ENCODE data around the gene CCDC198.

CCDC198 gene

DNA sequence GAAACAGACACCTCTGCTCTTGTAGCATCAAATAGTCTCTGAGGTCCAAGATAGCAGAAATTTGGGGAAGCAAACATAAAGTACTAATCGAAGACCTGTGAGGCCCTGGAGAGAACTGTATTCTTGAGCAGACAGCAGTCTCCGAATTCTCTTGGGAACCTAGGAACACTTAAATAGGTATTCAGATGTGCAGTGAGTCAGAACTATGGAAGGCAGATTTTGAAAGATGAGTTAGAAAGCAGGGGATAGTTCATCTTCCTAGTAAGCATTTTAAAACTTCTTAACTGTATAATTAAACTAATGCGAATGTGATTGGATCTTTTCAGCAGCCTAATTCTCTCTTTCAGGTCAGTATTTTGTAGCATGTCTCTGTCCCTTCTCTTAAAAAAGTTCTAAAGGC is 72.7 kb downstream of the CCDC198 start:
- no peak for DNase-seq (ENCODE audit: low read depth in 1 of 2, low spot score in 1 of 2)
- TF ChIP-seq JUND (IDR thresholded peaks at IDR 0.05; ENCODE audit: low read depth): no peak
- in situ Hi-C loops (cut with HindIII; ENCODE audit: low pct_unique_long_range_greater_than_20kb, low sequenced_read_pairs): no loop called here

DNA sequence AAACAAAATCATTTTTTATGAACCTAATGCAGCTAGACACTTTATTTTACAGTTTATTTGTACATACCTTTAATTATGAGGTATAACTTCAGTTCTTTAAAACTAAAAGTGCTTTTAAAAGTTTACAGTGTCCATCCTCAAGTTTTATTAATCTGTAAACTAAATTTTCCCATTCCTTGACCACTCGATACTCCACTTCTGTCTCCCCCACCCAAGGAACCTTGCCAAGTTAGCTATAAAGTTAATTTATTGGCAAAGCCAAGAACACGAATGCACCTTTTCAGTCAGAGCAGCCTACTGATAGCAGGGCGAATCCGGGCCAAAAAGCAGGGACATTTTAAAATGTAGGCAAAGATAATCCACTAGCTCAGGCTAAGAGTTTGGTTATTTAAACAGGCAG is 73.6 kb downstream of the CCDC198 start:
- in situ Hi-C loops (cut with HindIII; ENCODE audit: low pct_unique_long_range_greater_than_20kb, low sequenced_read_pairs): no loop called here

More for the DNA sequence above, 73.6 kb downstream of the CCDC198 start:
- no peak for DNase-seq (ENCODE audit: low read depth in 1 of 2, low spot score in 1 of 2)
- TF ChIP-seq JUND (IDR thresholded peaks at IDR 0.05; ENCODE audit: low read depth): no peak
